SK-N-SH (cell line): ENCODE results near the gene CEP19. TPM values are rescaled to one million over a fixed set of nuclear protein-coding genes. Genes with fewer than 3 reads are reported as not detected.

Source experiments
- CTCF ChIA-PET: fragments of 300-600, 350-600 bp; formaldehyde crosslinking; extraction: SDS; loops from one replicate; lab custom pipeline; 2021; lab: Yijun Ruan, JAX
- POLR2A ChIA-PET: fragments of 350-600 bp; sonication (Branson Sonifier 250); formaldehyde crosslinking; extraction: SDS; loops from one replicate; lab custom pipeline; 2020; ENCODE audit warnings: antibody characterized with exemption, inconsistent platforms; lab: Yijun Ruan, JAX
- DNase-seq: peaks from one replicate; pipeline ENCODE4 v3.0.0; 2012
- H2AFZ ChIP-seq: fragments of 200-600 bp; sonication (generic); 2 replicates; pipeline ENCODE4 v1.8.1; 2016; ENCODE audit warnings: antibody characterized with exemption, mild to moderate bottlenecking, low read depth
- H3F3A ChIP-seq: fragments of 200-600 bp; sonication (generic); replicated peaks from 2 replicates; pipeline ENCODE3; 2016; ENCODE audit warnings: antibody characterized with exemption, mild to moderate bottlenecking; ENCODE audit not compliant: insufficient read depth
- H3K27ac ChIP-seq, 2 experiments: fragments of 200-500 bp in 1 of 2; fragments of 200-600 bp in 1 of 2; sonication (Bioruptor generic) in 1 of 2; sonication (generic), shearing (Covaris generic) in 1 of 2; 2 replicates each; pipeline versions ENCODE4 v1.5.1 to v1.6.1; 2014 to 2016; ENCODE audit warnings: low read depth in 2 of 2, inconsistent platforms in 1 of 2, low read length in 1 of 2, mild to moderate bottlenecking in 1 of 2, mixed read lengths in 1 of 2
- H3K27me3 ChIP-seq: fragments of 200-600 bp; sonication (generic), shearing (Covaris generic); 2 replicates; pipeline ENCODE4 v1.6.1; 2016; ENCODE audit warnings: mixed run types; ENCODE audit not compliant: insufficient read depth
- H3K36me3 ChIP-seq, 2 experiments: fragments of 200-500 bp in 1 of 2; fragments of 200-600 bp in 1 of 2; sonication (Bioruptor generic) in 1 of 2; sonication (generic) in 1 of 2; replicated peaks in 1 of 2; 2 replicates each; pipeline versions ENCODE3 to v1.5.1; 2014 to 2016; ENCODE audit warnings: low read length in 1 of 2, mild to moderate bottlenecking in 1 of 2; ENCODE audit not compliant: insufficient read depth in 2 of 2, control insufficient read depth in 1 of 2
- H3K4me1 ChIP-seq, 2 experiments: fragments of 200-500 bp in 1 of 2; fragments of 200-600 bp in 1 of 2; sonication (Bioruptor generic) in 1 of 2; sonication (generic), shearing (Covaris generic) in 1 of 2; 2 replicates each; pipeline versions ENCODE4 v1.5.1 to v1.6.1; 2014 to 2016; ENCODE audit warnings: low read depth in 1 of 2, low read length in 1 of 2, mixed run types in 1 of 2; ENCODE audit not compliant: insufficient read depth in 2 of 2, control insufficient read depth in 1 of 2
- H3K4me2 ChIP-seq: fragments of 200-600 bp; sonication (generic), shearing (Covaris generic); 2 replicates; pipeline ENCODE4 v1.6.1; 2017; ENCODE audit warnings: mixed run types
- H3K4me3 ChIP-seq, 2 experiments: fragments of 200-500 bp in 1 of 2; fragments of 200-600 bp in 1 of 2; sonication (Bioruptor generic) in 1 of 2; sonication (generic), shearing (Covaris generic) in 1 of 2; 2 replicates each; pipeline versions ENCODE4 v1.5.1 to v1.8.1; 2014 to 2016; ENCODE audit warnings: low read depth in 2 of 2, inconsistent platforms in 1 of 2, low read length in 1 of 2, mild to moderate bottlenecking in 1 of 2, mixed read lengths in 1 of 2, moderate library complexity in 1 of 2
- H3K79me2 ChIP-seq: fragments of 200-600 bp; sonication (generic); 2 replicates; pipeline ENCODE4 v1.8.1; 2017; ENCODE audit warnings: mild to moderate bottlenecking; ENCODE audit not compliant: insufficient read depth
- H3K9ac ChIP-seq: fragments of 200-600 bp; sonication (generic); 2 replicates; pipeline ENCODE4 v1.6.1; 2017; ENCODE audit warnings: mixed run types
- H3K9me2 ChIP-seq: fragments of 200-600 bp; sonication (generic); 2 replicates; pipeline ENCODE4 v1.6.1; 2017; ENCODE audit warnings: mixed run types
- H3K9me3 ChIP-seq: fragments of 200-600 bp; sonication (generic); 2 replicates; pipeline ENCODE4 v1.6.1; 2017; ENCODE audit warnings: mixed run types, mild to moderate bottlenecking, moderate library complexity
- H4K20me1 ChIP-seq: fragments of 200-600 bp; sonication (generic); 2 replicates; pipeline ENCODE4 v1.6.1; 2017; ENCODE audit warnings: mild to moderate bottlenecking, mixed run types; ENCODE audit not compliant: insufficient read depth
- CHD2 ChIP-seq: fragments of 150-350 bp; IDR thresholded peaks from 2 replicates; pipeline ENCODE4 v1.6.1; 2018; ENCODE audit warnings: low read length; ENCODE audit not compliant: partially characterized antibody
- CTCF ChIP-seq: fragments of 200-600 bp; sonication (generic); IDR thresholded peaks from 2 replicates; pipeline ENCODE4 v1.6.1; 2017; ENCODE audit warnings: antibody characterized with exemption, mild to moderate bottlenecking, moderate library complexity
- ELF1 ChIP-seq: IDR thresholded peaks from 2 replicates; pipeline ENCODE4 v1.4.0; 2012
- FOSL2 ChIP-seq: IDR thresholded peaks from 2 replicates; pipeline ENCODE4 v1.4.0; 2012; ENCODE audit warnings: low read depth, mild to moderate bottlenecking, moderate library complexity, borderline replicate concordance
- FOXM1 ChIP-seq: IDR thresholded peaks from 2 replicates; pipeline ENCODE4 v1.4.0; 2012; ENCODE audit warnings: low read depth, mild to moderate bottlenecking
- MEF2A ChIP-seq: IDR thresholded peaks from 2 replicates; pipeline ENCODE4 v1.4.0; 2012; ENCODE audit warnings: low read depth, borderline replicate concordance
- NFIC ChIP-seq: IDR thresholded peaks from 2 replicates; pipeline ENCODE4 v1.4.0; 2012; ENCODE audit warnings: borderline replicate concordance
- RXRA ChIP-seq: IDR thresholded peaks from 2 replicates; pipeline ENCODE4 v1.4.0; 2012; ENCODE audit warnings: low read depth, mild to moderate bottlenecking, borderline replicate concordance
- SIN3A ChIP-seq: IDR thresholded peaks from 2 replicates; pipeline ENCODE4 v1.6.1; 2012; ENCODE audit warnings: low read depth, mild to moderate bottlenecking, low read length, moderate library complexity, borderline replicate concordance
- TAF1 ChIP-seq: IDR thresholded peaks from 2 replicates; pipeline ENCODE4 v1.6.1; 2012; ENCODE audit warnings: low read depth, mild to moderate bottlenecking, low read length, moderate library complexity, borderline replicate concordance
- TEAD4 ChIP-seq: IDR thresholded peaks from 2 replicates; pipeline ENCODE4 v1.4.0; 2012; ENCODE audit warnings: mild to moderate bottlenecking, borderline replicate concordance; ENCODE audit not compliant: insufficient read depth
- WGBS: methylation state at CpG from one replicate; pipeline ENCODE4 v1.1.6; 2017; ENCODE audit warnings: low lambda C conversion rate; 5-methylcytosine and 5-hydroxymethylcytosine counted together
- polyA plus RNA-seq, 3 experiments: library from polyadenylated mRNA; depleted of rRNA; stranded (reverse); fragments of >200 nt; gene quantifications; 2 replicates each; pipeline ENCODE4 v1.2.3, GENCODE V29; 2012

The CEP19 gene
- polyA plus RNA-seq, 1 of the 3 experiments (the other 2 are of a cell fraction), result 2.6 TPM

GRCh38 chr3:196670339-196670738, 41.7 kb downstream of the CEP19 start:
- 75% methylated on average over 5 of the region's 6 CpGs for WGBS
- peaks cover 0 to 4% of the 10 kb centered on the region in 2 experiments; a peak in 1 of 4 replicates for H3K4me1 ChIP-seq
- no peaks in the 10 kb centered on the region for H3K9me2 ChIP-seq
- TF ChIP-seq MEF2A (no peak), FOXM1 (no peak)
- ChIA-PET CTCF (interaction anchor here (3.1 kb wide), 1 partner anchor 14 kb away, joined by 15 read pairs; no protein-coding TSS in a partner anchor), POLR2A (no interaction called here)
- no peaks in the 10 kb centered on the region for H3K9me3 ChIP-seq
- no peak for DNase-seq
- H3K4me3 ChIP-seq, result no peak overlapping the region
- H3K9ac ChIP-seq, result no peak overlapping the region
- no peaks in the 10 kb centered on the region; the same call in 1 of the 2 replicates for H3K27me3 ChIP-seq
- H3K27ac ChIP-seq, result no peak overlapping the region
- no peaks in the 10 kb centered on the region for H3F3A ChIP-seq
- no peak overlapping the region for H2AFZ ChIP-seq
- no peaks in the 10 kb centered on the region for H3K79me2 ChIP-seq
- H3K36me3 ChIP-seq, result no peaks in the 10 kb centered on the region
- H4K20me1 ChIP-seq, result no peaks in the 10 kb centered on the region
- H3K4me2 ChIP-seq, result no peak overlapping the region

GRCh38 chr3:196667056-196667825, 44.8 kb downstream of the CEP19 start:
- Histone ChIP-seq H3F3A (peaks cover 5% of the 10 kb centered on the region), H3K79me2 (no peaks in the 10 kb centered on the region), H3K27ac (no peak overlapping the region), H4K20me1 (no peaks in the 10 kb centered on the region), H3K4me2 (no peak overlapping the region), H3K4me3 (no peak overlapping the region), H2AFZ (no peak overlapping the region), H3K9me2 (no peaks in the 10 kb centered on the region), H3K27me3 (no peaks in the 10 kb centered on the region; the same call in 1 of the 2 replicates), H3K36me3 (no peaks in the 10 kb centered on the region), H3K9ac (no peak overlapping the region), H3K4me1 (peaks cover 5 to 8% of the 10 kb centered on the region in 2 experiments; a peak in 2 of 4 replicates), H3K9me3 (no peaks in the 10 kb centered on the region)
- ChIA-PET POLR2A (no interaction called here), CTCF (no interaction called here)
- WGBS, result 94% methylated on average over 14 of the region's 14 CpGs
- TF ChIP-seq CTCF (no peak), FOSL2 (no peak), SIN3A (no peak), RXRA (no peak), TAF1 (no peak), NFIC (no peak), ELF1 (no peak), TEAD4 (no peak), CHD2 (no peak)
- DNase-seq, result no peak
